Endodermal cell (in vitro differentiated cells): Measurements from ENCODE around the gene RINL. TPM values are rescaled to one million over a fixed set of nuclear protein-coding genes. Genes with fewer than 3 reads are reported as not detected.

Experiments
- DNase-seq: peaks from one replicate; pipeline ENCODE4 v3.0.0-alpha.2; 2017
- H3K27ac ChIP-seq: 2 replicates; pipeline ENCODE4 v1.5.1; 2013; ENCODE audit warnings: mild to moderate bottlenecking, low read depth, low read length, moderate library complexity
- H3K27me3 ChIP-seq: 2 replicates; pipeline ENCODE4 v1.6.1; 2013; ENCODE audit warnings: mild to moderate bottlenecking, low read length, moderate library complexity; ENCODE audit not compliant: insufficient read depth, control insufficient read depth, poor library complexity, severe bottlenecking
- H3K36me3 ChIP-seq: 2 replicates; pipeline ENCODE4 v1.7.0; 2013; ENCODE audit warnings: mild to moderate bottlenecking, low read length, moderate library complexity; ENCODE audit not compliant: control insufficient read depth, insufficient read depth
- H3K4me1 ChIP-seq: one replicate; pipeline ENCODE4 v1.7.0; 2013; ENCODE audit warnings: low read length; ENCODE audit not compliant: control insufficient read depth, insufficient read depth
- H3K4me3 ChIP-seq: 2 replicates; pipeline ENCODE4 v1.5.1; 2013; ENCODE audit warnings: mild to moderate bottlenecking, low read length, moderate library complexity
- H3K9ac ChIP-seq: 2 replicates; pipeline ENCODE4 v1.6.1; 2013; ENCODE audit warnings: mild to moderate bottlenecking, low read length, moderate library complexity; ENCODE audit not compliant: poor library complexity, severe bottlenecking; ENCODE audit errors: extremely low read depth
- H3K9me3 ChIP-seq: 2 replicates; pipeline ENCODE4 v1.6.1; 2013; ENCODE audit warnings: mild to moderate bottlenecking, low read length, moderate library complexity; ENCODE audit not compliant: control insufficient read depth
- H3K27ac Mint-ChIP-seq: 2 replicates; pipeline ENCODE4 v1.8.0; 2020; ENCODE audit warnings: mixed read lengths
- H3K27me3 Mint-ChIP-seq: 2 replicates; pipeline ENCODE4 v1.8.0; 2021; ENCODE audit warnings: mild to moderate bottlenecking, mixed read lengths; ENCODE audit not compliant: insufficient read depth
- H3K36me3 Mint-ChIP-seq: 2 replicates; pipeline ENCODE4 v1.8.0; 2020; ENCODE audit warnings: low read depth, mixed read lengths
- H3K4me1 Mint-ChIP-seq: 2 replicates; pipeline ENCODE4 v1.8.0; 2020; ENCODE audit warnings: mixed read lengths
- H3K4me3 Mint-ChIP-seq: 2 replicates; pipeline ENCODE4 v1.8.0; 2020; ENCODE audit warnings: mild to moderate bottlenecking, moderate library complexity, mixed read lengths
- H3K9me3 Mint-ChIP-seq: 2 replicates; pipeline ENCODE4 v1.8.0; 2020; ENCODE audit warnings: mild to moderate bottlenecking, mixed read lengths
- CTCF ChIP-seq: fragments of 200-600 bp; sonication (generic); conservative IDR thresholded peaks from 2 replicates; pipeline ENCODE4 v1.5.0; 2021; ENCODE audit warnings: antibody characterized with exemption, mild to moderate bottlenecking
- WGBS, 2 experiments: methylation state at CpG; one replicate each; pipeline versions ENCODE4 v1.1.5 to v1.1.7; 2013; ENCODE audit warnings: missing lambda C conversion rate in 2 of 2, mixed read lengths in 1 of 2; ENCODE audit not compliant: insufficient coverage in 1 of 2, insufficient read length in 1 of 2; 5-methylcytosine and 5-hydroxymethylcytosine counted together
- total RNA-seq, 2 donors: library from RNA; stranded (reverse); fragmentation: NEBNext Ultra II Directional in 1 of 2; extraction: Animal tissue kit (Norgen Biotek cat#: 25700) in 1 of 2; gene quantifications; 2 replicates in 1 of 2; 3 replicates in 1 of 2; pipeline ENCODE4 v1.2.1, GENCODE V29; 2021

Gene RINL
- total RNA-seq, 2 donors from 2014 or later: 4.8 to 6.7 TPM

GRCh38 chr19:38838208-38838985 is 39.7 kb downstream of the RINL start:
- no peaks in the 10 kb centered on the region for H3K9me3 Mint-ChIP-seq
- peaks cover 79% of the 10 kb centered on the region for H3K36me3 Mint-ChIP-seq
- no peaks in the 10 kb centered on the region for H3K27me3 ChIP-seq
- H3K4me3 Mint-ChIP-seq: no peak overlapping the region
- no peaks in the 10 kb centered on the region for H3K9me3 ChIP-seq
- H3K4me1 ChIP-seq: no peaks in the 10 kb centered on the region
- 97 to 98% methylated on average over 10 to 19 of the region's 19 CpGs for WGBS, 2 experiments
- H3K27ac Mint-ChIP-seq: peak overlapping the region; percentile 58
- DNase-seq: no peak
- H3K27ac ChIP-seq: no peak overlapping the region
- H3K4me1 Mint-ChIP-seq: peaks cover 2% of the 10 kb centered on the region
- H3K9ac ChIP-seq: no peak overlapping the region
- no peak overlapping the region for H3K4me3 ChIP-seq
- no peak for TF ChIP-seq CTCF
- H3K36me3 ChIP-seq: peaks cover 80% of the 10 kb centered on the region
- no peaks in the 10 kb centered on the region for H3K27me3 Mint-ChIP-seq

GRCh38 chr19:38837656-38838121 is 40.4 kb downstream of the RINL start:
- Mint-ChIP-seq H3K4me1 (peaks cover 2% of the 10 kb centered on the region), H3K27ac (peak overlapping the region; percentile 17), H3K9me3 (no peaks in the 10 kb centered on the region), H3K27me3 (no peaks in the 10 kb centered on the region), H3K4me3 (no peak overlapping the region), H3K36me3 (peaks cover 74% of the 10 kb centered on the region)
- Histone ChIP-seq H3K27me3 (no peaks in the 10 kb centered on the region), H3K4me3 (no peak overlapping the region), H3K4me1 (no peaks in the 10 kb centered on the region), H3K9ac (no peak overlapping the region), H3K36me3 (peaks cover 73% of the 10 kb centered on the region), H3K27ac (no peak overlapping the region), H3K9me3 (no peaks in the 10 kb centered on the region)
- TF ChIP-seq CTCF: no peak
- DNase-seq: no peak
- 93 to 97% methylated on average over 5 to 7 of the region's 7 CpGs for WGBS, 2 experiments

- Histone ChIP-seq H3K27ac (no peak overlapping the region), H3K9ac (no peak overlapping the region), H3K27me3 (no peaks in the 10 kb centered on the region), H3K36me3 (peaks cover 67% of the 10 kb centered on the region), H3K4me1 (no peaks in the 10 kb centered on the region), H3K4me3 (no peak overlapping the region), H3K9me3 (no peaks in the 10 kb centered on the region)
- Mint-ChIP-seq H3K9me3 (no peaks in the 10 kb centered on the region), H3K4me1 (no peaks in the 10 kb centered on the region), H3K36me3 (peaks cover 68% of the 10 kb centered on the region), H3K27ac (peak overlapping the region; percentile 17), H3K27me3 (no peaks in the 10 kb centered on the region), H3K4me3 (no peak overlapping the region)
- no peak for TF ChIP-seq CTCF
- 98% methylated on average over 4 to 6 of the region's 6 CpGs for WGBS, 2 experiments
- peak; percentile 46 for DNase-seq
Observed at GRCh38 chr19:38836983-38837626, 41.0 kb downstream of the RINL start.
